Suppressor macrophage treated with lipopolysaccharide for 1 hour (primary cell): ENCODE measurements around the gene TMC5.

Experiments
- DNase-seq, 3 donors: peaks; one replicate each; pipeline ENCODE4 v3.0.0-alpha.2; 2020 to 2022

TMC5 gene

GRCh38 chr16:19548144-19548543 lies 130.5 kb downstream of the TMC5 start:
- DNase-seq = no peak
